HS-27A (cell line): ENCODE measurements around the gene GPR78.
"Not testable (repeated sequence)": the region's sequence is repeated elsewhere in the genome, so short reads cannot be mapped to it uniquely, and the experiment has no call there.

Experiments
- DNase-seq: peaks from one replicate; pipeline ENCODE4 v3.0.0-alpha.2; 2012; ENCODE audit warnings: low read depth, missing footprints

Gene GPR78

GRCh38 chr4:8616831-8617230, 36.6 kb downstream of the GPR78 start:
- no peak for DNase-seq

GRCh38 chr4:8617486-8618040, 37.4 kb downstream of the GPR78 start:
- DNase-seq, result no peak

GRCh38 chr4:8618421-8618820, 38.2 kb downstream of the GPR78 start:
- no peak for DNase-seq

GRCh38 chr4:8618961-8619720, 38.9 kb downstream of the GPR78 start:
- no peak for DNase-seq

- not testable (repeated sequence) for DNase-seq
Measured at GRCh38 chr4:8621135-8621534, 40.9 kb downstream of the GPR78 start.

- not testable (repeated sequence) for DNase-seq
Measured at GRCh38 chr4:8624601-8625272, 44.5 kb downstream of the GPR78 start.

- DNase-seq, result not testable (repeated sequence)
Measured at GRCh38 chr4:8630240-8630905, 50.2 kb downstream of the GPR78 start.

GRCh38 chr4:8631896-8632295, 51.7 kb downstream of the GPR78 start:
- DNase-seq, result not testable (repeated sequence)

- not testable (repeated sequence) for DNase-seq
Measured at GRCh38 chr4:8634773-8635172, 54.6 kb downstream of the GPR78 start.

GRCh38 chr4:8635897-8636554, 55.8 kb downstream of the GPR78 start:
- not testable (repeated sequence) for DNase-seq
